Lung (tissue), 16 donors: ENCODE results near the gene RAB38. TPM values are rescaled to one million over a fixed set of nuclear protein-coding genes. Genes with fewer than 3 reads are reported as not detected.

Experiments used
- ATAC-seq: fragments of 200-7000 bp; cut with Tn5 transposase; one replicate; pipeline ENCODE4 v1.9.1; 2020; ENCODE audit warnings: moderate number of reproducible peaks; ENCODE audit not compliant: insufficient read depth, low FRiP score
- DNase-seq, 3 donors: peaks; one replicate each; pipeline ENCODE4 v3.0.0-alpha.2; 2013 to 2017
- H3K27ac ChIP-seq, 2 donors: one replicate each; pipeline ENCODE4 v1.5.1; 2013; ENCODE audit warnings: mild to moderate bottlenecking in 2 of 2, moderate library complexity in 2 of 2, control low read depth in 1 of 2, inconsistent platforms in 1 of 2, low read depth in 1 of 2, low read length in 1 of 2
- H3K27me3 ChIP-seq, 3 donors: one replicate each; pipeline ENCODE4 v1.5.1; 2013; ENCODE audit warnings: low read length in 2 of 3; ENCODE audit not compliant: control insufficient read depth in 3 of 3, insufficient read depth in 3 of 3
- H3K36me3 ChIP-seq, 4 donors: one replicate each; pipeline ENCODE4 v1.5.1; 2013; ENCODE audit warnings: low read length in 4 of 4, mild to moderate bottlenecking in 1 of 4, moderate library complexity in 1 of 4; ENCODE audit not compliant: control insufficient read depth in 4 of 4, insufficient read depth in 4 of 4
- H3K4me1 ChIP-seq, 5 donors: one replicate each; pipeline ENCODE4 v1.5.1; 2013; ENCODE audit warnings: low read length in 5 of 5, mild to moderate bottlenecking in 2 of 5, moderate library complexity in 1 of 5; ENCODE audit not compliant: control insufficient read depth in 5 of 5, insufficient read depth in 5 of 5
- H3K4me3 ChIP-seq: one replicate; pipeline ENCODE4 v1.5.1; 2013; ENCODE audit warnings: mild to moderate bottlenecking, control low read depth, moderate library complexity
- H3K9ac ChIP-seq, 2 donors: one replicate each; pipeline ENCODE4 v1.5.1; 2013; ENCODE audit warnings: low read length in 2 of 2, control low read depth in 1 of 2; ENCODE audit not compliant: insufficient read depth in 1 of 2
- H3K9me3 ChIP-seq, 4 donors: one replicate each; pipeline ENCODE4 v1.5.1; 2013; ENCODE audit warnings: low read length in 3 of 4, mild to moderate bottlenecking in 1 of 4, moderate library complexity in 1 of 4; ENCODE audit not compliant: control insufficient read depth in 4 of 4, insufficient read depth in 3 of 4
- CTCF ChIP-seq: IDR thresholded peaks from 2 replicates; pipeline ENCODE4 v1.5.1; 2012; ENCODE audit warnings: mild to moderate bottlenecking; ENCODE audit errors: control extremely low read depth, extremely low read depth
- WGBS, 2 donors: extraction: QIAGEN DNeasy Blood & Tissue Kit; methylation state at CpG; one replicate each; pipeline ENCODE4 v1.1.7; 2013; 5-methylcytosine and 5-hydroxymethylcytosine counted together
- long read RNA-seq, 5 donors: transcript quantifications; one replicate each; lab custom pipeline, GENCODE V29; 2026
- polyA plus RNA-seq, 2 donors: library from polyadenylated mRNA; stranded (reverse); fragments of 200-250 nt; gene quantifications; one replicate each; pipeline ENCODE4 v1.2.1, GENCODE V29; 2013
- total RNA-seq, 2 donors: library from RNA; depleted of rRNA in 1 of 2; stranded (reverse); fragments of >200 nt in 1 of 2; gene quantifications; one replicate each; pipeline ENCODE4 v1.2.1, GENCODE V29; 2014 to 2021
- donor health status: control.
- donor health status: control.
- donor health status: Bipolar disorder and iron deficiency.
- donor health status: healthy.
- donor health status: DM: yes; HTN: yes; CAD: no.

RAB38 gene
- 10 to 100 TPM in 1 of 2 donors, 1 to 10 TPM in 1; 9.0 to 11.7 TPM for total RNA-seq
- 1 to 10 TPM; 4.7 to 6.0 TPM for polyA plus RNA-seq
- long read RNA-seq, donor 1, transcript RAB38-201 (3 exons, 1,465 nt) = major isoform, 11 of 11 reads
- long read RNA-seq, donor 1, partial matches to known transcripts = 0 of 11 reads
- long read RNA-seq, donor 1, other reads (novel, unspliced or antisense) = 0 of 11 reads
- long read RNA-seq, donor 2, partial matches to known transcripts = 0 of 1 reads
- long read RNA-seq, donor 2, other reads (novel, unspliced or antisense) = 0 of 1 reads
- long read RNA-seq, donor 3, partial matches to known transcripts = 0 of 4 reads
- long read RNA-seq, donor 3, other reads (novel, unspliced or antisense) = 0 of 4 reads
- long read RNA-seq, donor 4 = 0 reads
- long read RNA-seq, donor 5, transcript RAB38-201 (3 exons, 1,465 nt) = major isoform, 14 of 14 reads
- long read RNA-seq, donor 5, partial matches to known transcripts = 0 of 14 reads
- long read RNA-seq, donor 5, other reads (novel, unspliced or antisense) = 0 of 14 reads

GRCh38 chr11:88174709-88175568, at the start of gene RAB38:
RAB38 (minus strand) TSS chr11:88175443; CDS start chr11:88175384, 59 bp downstream.
- DNase-seq = peak; percentile 84 to 87 (median 86)
- no peaks in the 10 kb centered on the region for H3K36me3 ChIP-seq
- peak within 1 kb of the TSS; percentile 23 for H3K4me3 ChIP-seq
- peak; percentile 72 for ATAC-seq
- 1% methylated on average over 54 of the region's 54 CpGs for whole genome bisulfite sequencing, 2 donors
- H3K4me1 ChIP-seq = peaks cover 0 to 39% (median 6%) of the 10 kb centered on the region in 5 donors
- peaks cover 0 to 4% (median 0%) of the 10 kb centered on the region in 4 donors for H3K9me3 ChIP-seq
- H3K27ac ChIP-seq = peak within 1 kb of the TSS in 1 of 2 donors; percentile 86
- no peak for TF ChIP-seq CTCF
- no peaks in the 10 kb centered on the region for H3K27me3 ChIP-seq
- H3K9ac ChIP-seq = peak within 1 kb of the TSS; percentile 42 to 73

- no peak for TF ChIP-seq CTCF
Observed at GRCh38 chr11:88213406-88213805, 38.2 kb upstream of the RAB38 start.

GRCh38 chr11:88212300-88212699, 37.1 kb upstream of the RAB38 start:
- no peak overlapping the region for H3K9ac ChIP-seq
- no peak for ATAC-seq
- no peaks in the 10 kb centered on the region for H3K4me1 ChIP-seq
- 45 to 58% methylated on average over 1 of the region's 1 CpG for WGBS, 2 donors
- H3K9me3 ChIP-seq = no peaks in the 10 kb centered on the region
- no peak for TF ChIP-seq CTCF
- DNase-seq = no peak
- H3K27me3 ChIP-seq = no peaks in the 10 kb centered on the region
- no peaks in the 10 kb centered on the region for H3K36me3 ChIP-seq
- no peak overlapping the region for H3K4me3 ChIP-seq
- no peak overlapping the region for H3K27ac ChIP-seq

More at GRCh38 chr11:88213406-88213805, 38.2 kb upstream of the RAB38 start:
- Histone ChIP-seq H3K27me3 (no peaks in the 10 kb centered on the region), H3K27ac (no peak overlapping the region), H3K9ac (no peak overlapping the region), H3K36me3 (no peaks in the 10 kb centered on the region), H3K4me1 (no peaks in the 10 kb centered on the region), H3K4me3 (no peak overlapping the region), H3K9me3 (no peaks in the 10 kb centered on the region)
- DNase-seq = no peak
- ATAC-seq = no peak
